Thoracic aorta (tissue), 2 donors: Measurements from ENCODE around the gene KCTD3. TPM values are rescaled to one million over a fixed set of nuclear protein-coding genes. Genes with fewer than 3 reads are reported as not detected.

Experiments used
- ATAC-seq: fragments of 150-250 bp; one replicate; pipeline ENCODE4 v1.8.0; 2017; ENCODE audit warnings: low read depth; ENCODE audit not compliant: insufficient number of reproducible peaks, low FRiP score
- DNase-seq: peaks from one replicate; pipeline ENCODE4 v3.0.0-alpha.2; 2020; ENCODE audit warnings: low spot score
- H3K27ac ChIP-seq, 2 donors: fragments of 200-600 bp; sonication (generic); 1 replicate in 1 of 2; 2 replicates in 1 of 2; pipeline ENCODE4 v1.5.1; 2016; ENCODE audit warnings: mild to moderate bottlenecking in 2 of 2, moderate library complexity in 2 of 2
- H3K27me3 ChIP-seq: fragments of 200-600 bp; sonication (generic); replicated peaks from 2 replicates; pipeline ENCODE4 v1.6.0; 2016; ENCODE audit warnings: mild to moderate bottlenecking; ENCODE audit not compliant: insufficient read depth
- H3K36me3 ChIP-seq: fragments of 200-600 bp; sonication (generic); one replicate; pipeline ENCODE4 v1.5.1; 2016
- H3K4me1 ChIP-seq, 2 donors: fragments of 200-600 bp; sonication (generic); 1 replicate in 1 of 2; 2 replicates in 1 of 2; pipeline versions ENCODE4 v1.5.1 to v1.6.0; 2016; ENCODE audit warnings: low read depth in 2 of 2, mild to moderate bottlenecking in 1 of 2; ENCODE audit not compliant: control insufficient read depth in 1 of 2
- H3K4me3 ChIP-seq: fragments of 200-600 bp; sonication (generic); 2 replicates; pipeline ENCODE4 v1.5.1; 2016; ENCODE audit warnings: mild to moderate bottlenecking
- H3K9me3 ChIP-seq: fragments of 200-600 bp; sonication (generic); 2 replicates; pipeline ENCODE4 v1.5.1; 2016
- CTCF ChIP-seq: fragments of 200-600 bp; sonication (generic); IDR thresholded peaks from one replicate; pipeline ENCODE4 v1.5.1; 2019; ENCODE audit warnings: antibody characterized with exemption
- total RNA-seq, 2 donors: library from RNA; depleted of rRNA; stranded (reverse); fragments of >200 nt; gene quantifications; one replicate each; pipeline versions ENCODE4 v1.1.0 to v1.2.3, GENCODE V29; 2016

KCTD3 gene
- total RNA-seq = 10 to 100 TPM; 31.0 to 50.7 TPM

- DNase-seq (no peak), ATAC-seq (peak; percentile 34)
- Histone ChIP-seq H3K36me3 (no peaks in the 10 kb centered on the region), H3K9me3 (no peaks in the 10 kb centered on the region), H3K27me3 (no peaks in the 10 kb centered on the region), H3K4me3 (peak within 1 kb of the TSS; percentile 94), H3K4me1 (peaks cover 8 to 28% of the 10 kb centered on the region in 2 donors), H3K27ac (peak within 1 kb of the TSS; percentile 80 to 89)
- TF ChIP-seq CTCF = no peak
Measured at GRCh38 chr1:215566556-215567490, at the start of gene KCTD3. Gene KCTD3, plus strand, starts transcription at chr1:215567304. Its CDS starts 382 bp downstream, at chr1:215567686.

- ATAC-seq (no peak), DNase-seq (no peak)
- H3K36me3 ChIP-seq = no peaks in the 10 kb centered on the region
Measured at GRCh38 chr1:215517441-215517891, 49.6 kb upstream of the KCTD3 start.

GRCh38 chr1:215518594-215518993 is 48.5 kb upstream of the KCTD3 start:
- ATAC-seq (no peak), DNase-seq (no peak)
- Histone ChIP-seq H3K36me3 (no peaks in the 10 kb centered on the region), H3K4me3 (no peak overlapping the region), H3K4me1 (no peaks in the 10 kb centered on the region), H3K27me3 (no peaks in the 10 kb centered on the region), H3K9me3 (no peaks in the 10 kb centered on the region), H3K27ac (no peak overlapping the region)
- no peak for TF ChIP-seq CTCF

More at GRCh38 chr1:215517441-215517891, 49.6 kb upstream of the KCTD3 start:
- H3K27ac ChIP-seq = no peak overlapping the region
- no peak for TF ChIP-seq CTCF
- H3K9me3 ChIP-seq = no peaks in the 10 kb centered on the region
- H3K27me3 ChIP-seq = no peaks in the 10 kb centered on the region
- H3K4me1 ChIP-seq = no peaks in the 10 kb centered on the region
- H3K4me3 ChIP-seq = no peak overlapping the region

- no peak overlapping the region for H3K27ac ChIP-seq
- H3K36me3 ChIP-seq = no peaks in the 10 kb centered on the region
- H3K4me3 ChIP-seq = no peak overlapping the region
- no peak for TF ChIP-seq CTCF
- DNase-seq (no peak), ATAC-seq (no peak)
- no peaks in the 10 kb centered on the region for H3K9me3 ChIP-seq
- no peaks in the 10 kb centered on the region for H3K4me1 ChIP-seq
- H3K27me3 ChIP-seq = no peaks in the 10 kb centered on the region
Measured at GRCh38 chr1:215521279-215521678, 45.8 kb upstream of the KCTD3 start.

- no peak for ATAC-seq
Measured at GRCh38 chr1:215523128-215523861, 43.8 kb upstream of the KCTD3 start.

More at GRCh38 chr1:215523128-215523861, 43.8 kb upstream of the KCTD3 start:
- Histone ChIP-seq H3K27me3 (no peaks in the 10 kb centered on the region), H3K9me3 (no peaks in the 10 kb centered on the region), H3K27ac (no peak overlapping the region), H3K4me1 (no peaks in the 10 kb centered on the region), H3K36me3 (no peaks in the 10 kb centered on the region), H3K4me3 (no peak overlapping the region)
- no peak for DNase-seq
- TF ChIP-seq CTCF = no peak
